ENCODE results near the gene GNS.

- TF ChIP-seq CTCF (IDR thresholded peaks at IDR 0.05), result no peak
- TF ChIP-seq POLR2A (IDR thresholded peaks at IDR 0.05), result no peak
Observed at GRCh38 chr12:64800640-64801039, 41.4 kb upstream of the GNS start.

Measured in esophagus squamous epithelium (tissue), 4 donors.